GM12874 (cell line): ENCODE measurements around the gene APBA2.

Source experiments
- TF ChIP-seq, protein P1 (sequence below): IDR thresholded peaks from 2 replicates; pipeline ENCODE4 v1.5.1; 2011; ENCODE audit warnings: low read depth, mild to moderate bottlenecking, control low read depth, low read length, moderate library complexity; ENCODE audit not compliant: insufficient read depth

Gene APBA2

DNA sequence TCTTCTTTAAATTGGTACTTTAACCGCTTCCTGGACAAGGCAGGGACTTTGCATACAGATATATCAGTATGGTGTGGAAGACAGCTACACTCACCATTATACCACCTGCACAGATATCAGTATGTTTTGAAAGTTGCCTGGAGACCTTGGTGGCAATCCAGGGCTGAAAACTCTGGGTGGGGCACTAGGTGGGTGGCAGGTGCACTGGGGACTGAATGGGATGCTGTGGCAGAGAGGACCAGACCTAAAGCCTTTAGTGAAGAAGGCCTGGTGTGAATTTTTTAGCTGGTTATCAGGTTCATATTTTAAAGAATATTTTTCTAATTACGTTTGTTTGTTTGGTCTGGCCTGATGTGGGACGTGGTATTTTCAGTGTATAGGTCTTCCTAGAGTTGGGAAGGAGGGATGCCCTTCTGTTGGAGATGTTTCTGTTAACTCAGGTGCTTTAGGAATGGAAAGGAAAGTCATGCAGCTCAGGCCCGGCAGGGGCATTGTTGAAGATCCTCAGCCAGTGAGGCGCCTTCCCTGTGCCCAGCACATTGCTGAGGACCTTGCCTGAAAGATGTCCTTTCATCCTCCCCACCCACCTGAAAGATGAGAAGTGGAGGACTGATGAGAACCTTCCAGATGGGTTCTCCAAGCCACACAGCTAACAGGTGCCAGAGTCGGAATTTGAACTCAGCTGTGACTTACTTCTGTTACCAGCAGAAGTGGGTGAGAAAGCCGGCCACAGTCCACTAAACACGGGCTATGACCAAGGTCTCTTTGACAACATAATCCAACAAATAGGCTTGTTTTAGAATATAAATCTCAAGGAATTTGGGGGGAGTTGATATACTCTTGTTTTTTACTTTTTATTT lies 77.3 kb downstream of the APBA2 start:
- TF ChIP-seq, protein P1, sequence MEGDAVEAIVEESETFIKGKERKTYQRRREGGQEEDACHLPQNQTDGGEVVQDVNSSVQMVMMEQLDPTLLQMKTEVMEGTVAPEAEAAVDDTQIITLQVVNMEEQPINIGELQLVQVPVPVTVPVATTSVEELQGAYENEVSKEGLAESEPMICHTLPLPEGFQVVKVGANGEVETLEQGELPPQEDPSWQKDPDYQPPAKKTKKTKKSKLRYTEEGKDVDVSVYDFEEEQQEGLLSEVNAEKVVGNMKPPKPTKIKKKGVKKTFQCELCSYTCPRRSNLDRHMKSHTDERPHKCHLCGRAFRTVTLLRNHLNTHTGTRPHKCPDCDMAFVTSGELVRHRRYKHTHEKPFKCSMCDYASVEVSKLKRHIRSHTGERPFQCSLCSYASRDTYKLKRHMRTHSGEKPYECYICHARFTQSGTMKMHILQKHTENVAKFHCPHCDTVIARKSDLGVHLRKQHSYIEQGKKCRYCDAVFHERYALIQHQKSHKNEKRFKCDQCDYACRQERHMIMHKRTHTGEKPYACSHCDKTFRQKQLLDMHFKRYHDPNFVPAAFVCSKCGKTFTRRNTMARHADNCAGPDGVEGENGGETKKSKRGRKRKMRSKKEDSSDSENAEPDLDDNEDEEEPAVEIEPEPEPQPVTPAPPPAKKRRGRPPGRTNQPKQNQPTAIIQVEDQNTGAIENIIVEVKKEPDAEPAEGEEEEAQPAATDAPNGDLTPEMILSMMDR, result no peak

DNA sequence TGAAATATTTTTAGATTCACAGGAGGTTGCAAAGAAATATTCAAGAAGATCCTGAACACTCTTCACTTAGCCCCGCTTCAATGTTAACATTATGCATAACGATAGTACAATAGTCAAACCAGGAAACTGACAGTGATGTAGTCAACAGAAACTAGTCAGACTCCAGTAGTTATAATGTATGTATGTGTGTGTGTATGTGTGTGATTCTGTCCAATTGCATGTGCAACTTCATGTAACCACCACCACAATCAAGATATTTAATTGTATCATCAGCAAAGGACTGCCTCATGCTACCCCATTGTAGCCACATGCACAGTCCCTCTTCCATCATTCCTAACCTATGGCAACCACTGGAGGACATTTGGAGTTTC lies 77.9 kb downstream of the APBA2 start:
- TF ChIP-seq, protein P1, result no peak

DNA sequence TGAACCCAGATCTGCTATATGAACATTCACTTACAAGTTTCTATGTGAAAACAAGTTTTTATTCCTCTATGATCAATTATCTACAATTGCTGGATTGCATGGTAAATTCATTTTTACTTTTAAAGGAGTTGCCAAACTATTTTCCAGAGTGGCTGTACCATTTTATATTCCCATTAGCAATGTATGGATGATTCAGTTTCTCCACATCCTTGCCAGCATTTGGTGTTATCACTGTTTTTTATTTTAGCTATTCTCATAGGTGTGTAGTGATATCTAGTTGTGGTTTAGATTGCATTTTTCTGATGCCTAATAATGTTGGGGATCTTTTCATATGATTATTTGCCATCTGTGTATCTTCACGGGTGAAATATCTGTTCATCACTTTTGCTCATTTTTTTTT lies 78.3 kb downstream of the APBA2 start:
- TF ChIP-seq, protein P1, result no peak

DNA sequence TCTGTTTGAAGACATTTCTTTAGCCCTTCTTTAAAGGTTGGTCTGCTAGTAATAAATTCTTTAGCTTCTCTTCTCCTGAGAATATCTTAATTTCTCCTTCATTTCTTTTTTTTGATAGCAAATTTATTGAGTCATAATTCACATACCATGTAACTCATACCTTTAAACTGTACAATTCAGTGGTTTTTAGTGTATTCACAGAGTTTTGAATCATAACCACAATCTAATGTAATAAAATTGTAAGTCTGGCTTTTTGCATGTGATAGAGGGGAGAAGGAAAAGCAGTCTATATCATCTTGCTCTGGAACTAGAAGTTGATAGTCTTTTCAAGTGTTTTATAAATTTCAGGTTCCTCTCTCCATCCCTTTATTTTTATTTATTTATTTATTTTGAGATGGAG lies 81.3 kb downstream of the APBA2 start:
- TF ChIP-seq, protein P1, result no peak

DNA sequence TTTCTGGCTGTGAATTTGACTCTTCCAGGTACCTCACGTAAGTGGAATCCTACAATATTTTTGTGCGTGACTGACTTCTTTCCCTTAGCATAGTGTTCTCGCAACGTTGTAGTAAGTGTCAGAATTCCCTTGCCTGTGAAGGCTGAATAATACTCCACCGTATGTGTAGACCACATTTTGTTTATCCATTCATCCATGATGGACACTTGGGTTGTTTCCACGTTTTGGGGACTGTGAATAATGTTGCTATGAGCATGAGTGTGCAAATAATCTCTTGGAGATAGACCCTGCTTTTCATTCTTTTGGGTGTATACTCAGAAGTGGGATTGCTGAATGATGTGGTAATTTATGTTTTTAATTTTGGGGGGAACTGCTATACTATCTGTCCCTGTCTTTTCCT lies 82.2 kb downstream of the APBA2 start:
- TF ChIP-seq, protein P1, result no peak

DNA sequence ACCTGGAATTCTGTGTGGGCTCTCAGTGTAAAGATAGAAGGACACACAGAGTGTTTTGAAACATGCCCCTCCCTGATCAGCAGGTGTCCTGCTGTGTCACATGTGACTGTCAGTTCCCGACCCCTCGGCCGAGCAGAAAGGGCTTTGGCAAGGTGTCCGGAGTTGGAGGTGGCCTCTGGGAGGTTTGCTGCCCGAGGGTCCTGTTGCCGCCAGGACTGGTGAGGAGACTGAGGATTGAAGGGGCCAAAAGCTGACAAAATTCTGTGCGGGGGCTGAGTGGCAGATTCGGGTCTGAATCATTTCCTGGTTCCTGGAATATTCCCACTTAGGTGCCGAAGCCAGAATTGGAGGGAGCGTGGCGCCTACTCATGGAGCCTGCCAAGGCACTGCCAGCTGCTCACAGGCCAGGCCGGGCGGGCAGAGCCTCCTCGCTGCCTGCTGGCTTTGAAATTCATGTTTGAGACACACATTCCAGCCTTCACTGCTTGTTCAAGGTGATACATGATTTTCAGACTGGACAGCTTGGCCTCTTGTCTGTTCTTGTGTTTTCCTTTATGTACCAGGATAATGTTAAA lies 83.8 kb downstream of the APBA2 start:
- TF ChIP-seq, protein P1, result no peak

DNA sequence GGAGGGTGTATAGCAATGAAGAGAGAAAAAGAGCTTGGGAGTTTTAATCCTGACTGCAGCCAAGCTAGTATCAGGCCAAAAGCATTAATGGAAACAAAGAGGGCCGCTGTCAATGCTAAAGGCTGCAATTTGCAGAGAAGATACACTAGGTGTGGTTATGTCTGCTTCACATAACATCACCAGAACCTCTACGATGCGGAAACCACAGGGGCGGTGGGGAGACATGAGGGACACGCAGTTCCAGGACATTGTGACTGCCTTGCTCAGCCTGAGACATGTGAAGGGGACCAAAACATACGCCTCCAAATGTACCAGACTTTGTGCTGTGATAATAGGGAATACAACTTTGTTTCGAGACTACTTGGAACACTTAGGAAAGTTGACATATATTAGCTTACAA lies 88.4 kb downstream of the APBA2 start:
- TF ChIP-seq, protein P1, result no peak
